ENCODE data around the gene FPGS. TPM values are rescaled to one million over a fixed set of nuclear protein-coding genes. Genes with fewer than 3 reads are reported as not detected.

Gene FPGS
- total RNA-seq, 1 donor from 2014 or later = 108 TPM

DNA sequence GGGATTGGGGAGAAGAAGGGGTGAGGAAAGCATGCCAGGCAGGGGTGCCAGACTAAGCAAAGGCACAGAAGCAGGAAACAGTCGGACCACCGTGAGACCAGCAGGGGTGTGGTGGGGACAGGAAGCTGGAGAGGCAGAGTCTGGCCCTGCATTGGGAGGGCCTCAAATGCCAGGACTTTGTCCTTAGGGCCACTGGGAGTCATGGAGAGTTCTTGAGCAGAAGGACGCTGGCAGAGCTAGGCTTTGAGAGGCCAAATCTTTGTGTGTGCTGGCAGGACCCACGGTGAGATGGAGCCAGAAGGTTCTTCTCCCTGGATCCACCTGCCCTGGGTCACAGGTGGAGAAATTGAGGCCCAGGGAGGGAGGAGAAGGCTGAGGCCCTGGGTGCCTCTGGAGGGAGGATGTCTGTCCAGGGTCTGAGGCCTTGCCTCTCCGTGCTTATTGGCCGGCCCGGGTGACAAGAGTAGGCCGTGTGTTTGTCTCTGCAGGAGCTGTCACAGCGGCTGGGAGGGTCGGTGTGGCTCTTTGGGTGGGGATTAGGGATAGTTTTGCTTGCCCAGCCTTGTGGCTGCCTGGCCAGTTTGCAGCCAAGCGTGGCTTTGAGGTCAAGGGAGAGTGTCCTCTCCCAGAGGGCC, 53.5 kb downstream of the FPGS start:
- no peak for DNase-seq (ENCODE audit: low spot score)

DNA sequence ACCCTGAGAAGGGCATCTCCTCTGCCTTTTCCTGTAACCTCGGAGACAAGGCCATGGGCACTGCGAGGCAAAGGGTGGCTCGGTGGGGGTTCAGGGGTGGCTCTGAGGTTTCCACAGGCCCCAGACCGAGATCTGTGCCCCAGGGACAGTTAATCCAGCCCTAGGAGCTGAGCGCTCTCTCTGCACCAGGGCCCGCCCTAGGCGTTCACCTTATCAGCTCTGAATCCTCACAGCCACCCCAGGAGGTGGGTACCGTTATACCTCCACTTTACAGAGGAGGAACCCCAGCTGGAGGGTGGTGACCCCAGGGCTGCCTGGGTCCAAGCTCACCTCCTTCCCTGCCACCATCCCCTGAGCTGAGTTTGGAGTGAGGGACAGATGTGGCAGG, 54.0 kb downstream of the FPGS start:
- DNase-seq (ENCODE audit: low spot score) = no peak

DNA sequence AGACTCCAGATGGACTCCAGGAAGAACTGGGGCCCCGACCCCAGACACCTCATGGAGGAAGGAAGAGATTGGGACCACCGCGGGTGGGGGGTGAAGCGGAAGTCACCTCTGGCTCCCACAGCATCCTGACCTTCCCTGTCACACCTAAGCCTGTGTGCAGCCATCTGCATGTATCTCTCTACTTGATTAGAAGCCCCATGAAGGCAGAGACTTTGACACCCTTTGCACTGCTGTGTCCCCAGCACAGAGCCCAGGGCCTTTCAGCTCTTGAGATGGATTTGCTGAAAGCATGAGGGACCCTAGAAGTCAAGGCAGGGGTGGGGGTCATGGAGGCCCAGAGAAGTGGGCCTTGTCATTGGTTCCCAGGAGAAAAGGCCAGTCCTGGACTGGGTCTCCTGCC, 54.6 kb downstream of the FPGS start:
- no peak for DNase-seq (ENCODE audit: low spot score)

DNA sequence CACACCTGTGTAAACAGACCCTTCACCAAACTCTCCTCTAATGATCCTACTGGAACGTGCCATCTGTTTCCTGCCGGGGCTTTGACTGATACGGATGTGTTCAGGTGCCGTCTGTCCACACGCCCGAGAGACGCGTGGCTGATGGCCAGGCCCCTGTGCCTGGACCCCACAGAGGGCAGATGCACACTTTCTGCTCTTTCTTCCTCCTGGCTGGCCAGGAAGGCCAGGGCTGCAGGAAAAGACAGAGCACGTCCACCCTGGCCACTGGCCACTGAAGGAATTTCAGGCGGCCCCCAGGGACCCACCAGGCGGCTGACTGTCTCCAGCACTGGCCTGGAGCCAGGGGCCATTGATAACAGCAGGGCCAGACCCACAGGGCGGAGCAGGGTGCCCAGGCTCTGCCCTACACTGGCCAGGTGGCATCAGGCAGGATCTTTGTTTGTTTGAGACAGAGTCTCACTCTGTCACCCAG, 55.4 kb downstream of the FPGS start:
- no peak for DNase-seq (ENCODE audit: low spot score)

DNA sequence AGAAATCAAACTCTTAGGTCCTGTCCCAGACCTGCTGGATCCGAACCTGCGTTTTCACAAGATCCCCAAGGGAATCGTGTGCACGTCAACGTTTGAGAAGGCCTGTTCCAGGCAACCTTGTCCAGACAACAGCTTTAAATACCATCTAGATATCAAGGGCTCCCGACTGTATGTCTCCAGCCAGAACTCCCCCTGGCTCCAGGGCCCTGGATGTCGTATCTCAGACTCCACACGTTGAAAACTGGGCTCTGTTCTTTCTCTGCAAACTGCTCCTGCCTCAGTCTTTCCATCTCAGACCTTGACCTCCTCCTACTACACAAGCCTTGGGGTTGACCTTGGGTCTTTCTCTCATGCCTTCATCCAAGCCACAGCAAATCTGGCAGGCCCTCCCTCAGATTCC, 57.6 kb downstream of the FPGS start:
- no peak for DNase-seq (ENCODE audit: low spot score)

DNA sequence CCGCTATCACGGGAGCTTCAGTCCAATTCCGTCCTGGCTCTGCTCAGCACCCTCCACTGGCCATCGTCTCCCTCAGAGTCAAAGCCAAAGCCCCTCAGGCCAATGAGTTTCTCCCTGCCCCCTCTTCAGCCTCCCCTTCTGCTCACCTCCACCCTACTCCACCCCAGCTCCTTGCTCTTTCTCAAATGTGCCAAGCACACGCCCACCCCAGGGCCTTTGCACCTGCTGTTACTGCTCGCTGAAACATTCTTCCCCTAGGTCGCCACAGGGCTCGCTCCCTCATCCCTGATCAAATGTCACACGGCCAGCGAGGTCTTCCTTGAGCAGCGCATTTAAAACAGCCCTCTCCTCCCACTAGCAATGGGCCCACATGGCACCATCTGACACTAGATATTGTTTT, 58.1 kb downstream of the FPGS start:
- DNase-seq (ENCODE audit: low spot score) = no peak

DNA sequence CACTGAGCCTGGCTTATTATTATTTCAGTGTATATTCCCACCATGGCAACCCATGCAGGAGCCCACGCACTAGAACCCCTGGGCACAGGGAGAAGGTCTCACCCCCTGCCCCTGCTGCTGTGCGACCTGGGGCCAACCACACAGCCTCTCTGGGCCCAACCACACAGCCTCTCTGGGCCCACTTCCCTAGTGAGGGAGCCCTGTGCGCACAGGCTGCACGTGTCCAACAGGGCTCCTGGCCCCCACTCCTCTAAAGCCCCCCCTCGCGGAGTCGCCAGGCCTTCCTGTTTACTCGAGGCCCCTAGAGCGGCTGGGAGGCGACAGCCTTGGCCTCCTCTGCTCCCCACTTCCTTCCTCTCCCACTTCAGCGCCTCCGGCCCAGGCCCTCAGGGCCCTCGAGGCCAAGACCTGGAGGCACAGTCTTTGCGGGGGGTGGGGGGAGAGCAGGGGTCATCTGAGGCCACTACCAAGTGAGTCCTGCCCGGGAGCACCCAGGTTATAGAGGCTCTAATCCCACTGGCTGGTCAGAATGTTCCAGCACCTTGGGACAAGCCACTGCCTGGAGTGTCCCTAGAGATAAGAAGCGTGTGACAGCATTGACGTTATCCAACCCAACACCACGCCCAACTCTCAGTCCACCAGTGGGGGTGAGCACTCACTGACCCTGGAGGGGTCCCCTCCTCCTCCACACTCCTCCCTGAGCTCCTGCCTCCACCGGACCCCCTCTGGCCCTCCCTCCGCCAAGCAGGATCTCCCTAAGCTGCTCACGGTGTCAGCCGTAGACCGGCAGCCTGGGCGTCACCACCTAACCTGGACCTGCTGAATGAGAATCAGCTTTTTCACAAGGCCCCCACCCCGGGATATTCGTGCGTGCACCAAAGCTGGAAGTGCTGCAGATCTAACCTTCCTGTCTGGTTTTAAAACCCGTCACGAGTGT, 59.7 kb downstream of the FPGS start:
- no peak for DNase-seq (ENCODE audit: low spot score)

DNA sequence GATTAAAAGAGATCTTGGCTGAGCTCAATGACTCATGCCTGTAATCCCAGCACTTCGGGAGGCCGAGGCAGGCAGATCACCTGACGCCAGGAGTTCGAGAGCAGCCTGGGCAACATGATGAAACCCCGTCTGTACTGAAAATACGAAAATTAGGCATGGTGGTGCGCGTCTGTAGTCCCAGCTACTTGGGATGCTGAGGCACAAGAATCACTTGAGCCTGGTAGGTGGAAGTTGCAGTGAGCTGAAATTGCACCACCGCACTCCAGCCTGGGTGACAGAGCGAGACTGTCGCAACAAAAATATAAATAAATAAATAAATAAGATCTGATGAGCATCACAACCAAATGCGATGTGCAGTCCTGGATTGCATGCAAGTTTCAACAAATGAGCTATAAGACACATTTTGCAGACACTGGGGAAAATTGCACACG, 60.5 kb downstream of the FPGS start:
- no peak for DNase-seq (ENCODE audit: low spot score)

Small RNAs within 50 kb of the gene (microRNA-seq; reads per million reads assigned to microRNA genes)
- 2.2 reads per million for gene MIR2861 (ENCODE audit: borderline number of aligned reads)
- not detected for gene MIR3960 (ENCODE audit: borderline number of aligned reads)

Other genes with a start within 250 kb of the FPGS start
- gene STXBP1, start 190.6 kb upstream of the FPGS start, total RNA-seq = 77.0 TPM
- 0.19 TPM for gene CFAP157, start 95.9 kb upstream of the FPGS start, total RNA-seq
- gene PTRH1, start 87.2 kb upstream of the FPGS start, total RNA-seq = 21.3 TPM
- not detected for gene TTC16, start 86.8 kb upstream of the FPGS start, total RNA-seq
- gene TOR2A, start 67.6 kb upstream of the FPGS start, total RNA-seq = 8.6 TPM
- 28.1 TPM for gene SH2D3C, start 24.2 kb upstream of the FPGS start, total RNA-seq
- gene CDK9, start 16.8 kb upstream of the FPGS start, total RNA-seq = 105 TPM
- gene ENG, start 51.8 kb downstream of the FPGS start, total RNA-seq = 243 TPM
- 68.3 TPM for gene AK1, start 74.8 kb downstream of the FPGS start, total RNA-seq
- gene ST6GALNAC6, start 96.7 kb downstream of the FPGS start, total RNA-seq = 109 TPM
- gene ST6GALNAC4, start 114.2 kb downstream of the FPGS start, total RNA-seq = 40.0 TPM
- 2.2 TPM for gene PIP5KL1, start 127.9 kb downstream of the FPGS start, total RNA-seq
- 20.9 TPM for gene DPM2, start 135.0 kb downstream of the FPGS start, total RNA-seq
- 12.8 TPM for gene EEIG1, start 178.1 kb downstream of the FPGS start, total RNA-seq